Lung (tissue), 12 donors: ENCODE data around the gene EEF1AKMT2. TPM values are rescaled to one million over a fixed set of nuclear protein-coding genes. Genes with fewer than 3 reads are reported as not detected.

Experiments
- ATAC-seq: fragments of 200-7000 bp; cut with Tn5 transposase; one replicate; pipeline ENCODE4 v1.9.1; 2020; ENCODE audit warnings: moderate number of reproducible peaks; ENCODE audit not compliant: insufficient read depth, low FRiP score
- DNase-seq, 3 donors: peaks; one replicate each; pipeline ENCODE4 v3.0.0-alpha.2; 2013 to 2017
- H3K27ac ChIP-seq, 2 donors: one replicate each; pipeline ENCODE4 v1.5.1; 2013; ENCODE audit warnings: mild to moderate bottlenecking in 2 of 2, moderate library complexity in 2 of 2, control low read depth in 1 of 2, inconsistent platforms in 1 of 2, low read depth in 1 of 2, low read length in 1 of 2
- H3K27me3 ChIP-seq, 3 donors: one replicate each; pipeline ENCODE4 v1.5.1; 2013; ENCODE audit warnings: low read length in 2 of 3; ENCODE audit not compliant: control insufficient read depth in 3 of 3, insufficient read depth in 3 of 3
- H3K36me3 ChIP-seq, 4 donors: one replicate each; pipeline ENCODE4 v1.5.1; 2013; ENCODE audit warnings: low read length in 4 of 4, mild to moderate bottlenecking in 1 of 4, moderate library complexity in 1 of 4; ENCODE audit not compliant: control insufficient read depth in 4 of 4, insufficient read depth in 4 of 4
- H3K4me1 ChIP-seq, 5 donors: one replicate each; pipeline ENCODE4 v1.5.1; 2013; ENCODE audit warnings: low read length in 5 of 5, mild to moderate bottlenecking in 2 of 5, moderate library complexity in 1 of 5; ENCODE audit not compliant: control insufficient read depth in 5 of 5, insufficient read depth in 5 of 5
- H3K4me3 ChIP-seq: one replicate; pipeline ENCODE4 v1.5.1; 2013; ENCODE audit warnings: mild to moderate bottlenecking, control low read depth, moderate library complexity
- H3K9ac ChIP-seq, 2 donors: one replicate each; pipeline ENCODE4 v1.5.1; 2013; ENCODE audit warnings: low read length in 2 of 2, control low read depth in 1 of 2; ENCODE audit not compliant: insufficient read depth in 1 of 2
- H3K9me3 ChIP-seq, 4 donors: one replicate each; pipeline ENCODE4 v1.5.1; 2013; ENCODE audit warnings: low read length in 3 of 4, mild to moderate bottlenecking in 1 of 4, moderate library complexity in 1 of 4; ENCODE audit not compliant: control insufficient read depth in 4 of 4, insufficient read depth in 3 of 4
- CTCF ChIP-seq: IDR thresholded peaks from 2 replicates; pipeline ENCODE4 v1.5.1; 2012; ENCODE audit warnings: mild to moderate bottlenecking; ENCODE audit errors: control extremely low read depth, extremely low read depth
- WGBS, 2 donors: extraction: QIAGEN DNeasy Blood & Tissue Kit; methylation state at CpG; one replicate each; pipeline ENCODE4 v1.1.7; 2013; 5-methylcytosine and 5-hydroxymethylcytosine counted together
- polyA plus RNA-seq, 2 donors: library from polyadenylated mRNA; stranded (reverse); fragments of 200-250 nt; gene quantifications; one replicate each; pipeline ENCODE4 v1.2.1, GENCODE V29; 2013
- total RNA-seq, 2 donors: library from RNA; depleted of rRNA in 1 of 2; stranded (reverse); fragments of >200 nt in 1 of 2; gene quantifications; one replicate each; pipeline ENCODE4 v1.2.1, GENCODE V29; 2014 to 2021
- donor health status: control.
- donor health status: control.
- donor health status: Bipolar disorder and iron deficiency.
- donor health status: healthy.
- donor health status: DM: yes; HTN: yes; CAD: no.

EEF1AKMT2 gene
- total and polyA plus RNA-seq, 4 donors = 9.0 to 37.9 (median 16.0) TPM

GRCh38 chr10:124820121-124820520, 28.4 kb upstream of the EEF1AKMT2 start:
- Histone ChIP-seq H3K9ac (no peak overlapping the region), H3K27ac (no peak overlapping the region), H3K27me3 (no peaks in the 10 kb centered on the region), H3K9me3 (no peaks in the 10 kb centered on the region), H3K4me3 (no peak overlapping the region), H3K36me3 (peaks cover 13 to 27% (median 16%) of the 10 kb centered on the region in 4 donors), H3K4me1 (no peaks in the 10 kb centered on the region)
- 96 to 97% methylated on average over 2 of the region's 2 CpGs for WGBS, 2 donors
- ATAC-seq (no peak), DNase-seq (no peak)
- no peak for TF ChIP-seq CTCF

GRCh38 chr10:124802313-124802675, 10.6 kb upstream of the EEF1AKMT2 start:
- 0 to 1% methylated on average over 13 of the region's 13 CpGs for WGBS, 2 donors
- Histone ChIP-seq H3K27me3 (no peaks in the 10 kb centered on the region), H3K4me3 (peak overlapping the region; percentile 100), H3K4me1 (peaks cover 0 to 11% (median 0%) of the 10 kb centered on the region in 5 donors), H3K9ac (peak overlapping the region; percentile 59 to 85), H3K27ac (peak overlapping the region; percentile 88 to 94), H3K36me3 (peaks cover 0 to 5% (median 0%) of the 10 kb centered on the region in 4 donors), H3K9me3 (no peaks in the 10 kb centered on the region)
- peak in 2 of 3 donors; percentile 5 to 21 for DNase-seq
- no peak for TF ChIP-seq CTCF
- ATAC-seq = no peak

GRCh38 chr10:124799211-124799610, 7.5 kb upstream of the EEF1AKMT2 start:
- WGBS, 2 donors = 70 to 86% methylated on average over 4 of the region's 4 CpGs
- H3K9ac ChIP-seq = no peak overlapping the region
- no peaks in the 10 kb centered on the region for H3K27me3 ChIP-seq
- TF ChIP-seq CTCF = no peak
- peaks cover 0 to 5% (median 0%) of the 10 kb centered on the region in 4 donors for H3K36me3 ChIP-seq
- H3K9me3 ChIP-seq = no peaks in the 10 kb centered on the region
- peaks cover 0 to 11% (median 0%) of the 10 kb centered on the region in 5 donors for H3K4me1 ChIP-seq
- ATAC-seq = no peak
- H3K27ac ChIP-seq = no peak overlapping the region
- no peak overlapping the region for H3K4me3 ChIP-seq
- no peak for DNase-seq

GRCh38 chr10:124798781-124799180, 7.1 kb upstream of the EEF1AKMT2 start:
- H3K36me3 ChIP-seq = peaks cover 0 to 5% (median 0%) of the 10 kb centered on the region in 4 donors
- DNase-seq (no peak), ATAC-seq (no peak)
- no peak overlapping the region for H3K27ac ChIP-seq
- H3K4me3 ChIP-seq = no peak overlapping the region
- H3K9me3 ChIP-seq = no peaks in the 10 kb centered on the region
- 57 to 73% methylated on average over 4 of the region's 4 CpGs for WGBS, 2 donors
- H3K4me1 ChIP-seq = peaks cover 0 to 11% (median 0%) of the 10 kb centered on the region in 5 donors
- H3K27me3 ChIP-seq = no peaks in the 10 kb centered on the region
- H3K9ac ChIP-seq = no peak overlapping the region
- TF ChIP-seq CTCF = no peak
